HG03439 (cell line): ENCODE measurements around the gene ANHX.

ENCODE experiments used
- ATAC-seq: cut with Tn5 transposase; IDR thresholded peaks from one replicate; pipeline ENCODE4 v1.9.1; 2021; ENCODE audit warnings: mild to moderate bottlenecking, moderate library complexity; ENCODE audit not compliant: unreplicated experiment

ANHX gene

GRCh38 chr12:133203344-133204263 is 32.1 kb downstream of the ANHX start:
- no peak for ATAC-seq

- ATAC-seq, result no peak
Observed at GRCh38 chr12:133202493-133203343, 33.0 kb downstream of the ANHX start.

GRCh38 chr12:133201888-133202287 is 33.8 kb downstream of the ANHX start:
- ATAC-seq, result no peak

- ATAC-seq, result no peak
Observed at GRCh38 chr12:133192847-133193246, 42.8 kb downstream of the ANHX start.

- no peak for ATAC-seq
Observed at GRCh38 chr12:133190176-133190575, 45.5 kb downstream of the ANHX start.

- peak; percentile 94 for ATAC-seq
Observed at GRCh38 chr12:133181238-133181959, 54.3 kb downstream of the ANHX start, which contains the start of gene ZNF268. ZNF268 (plus strand) TSS chr12:133181495; CDS start chr12:133181998, 503 bp downstream.

- no peak for ATAC-seq
Observed at GRCh38 chr12:133180669-133181068, 55.0 kb downstream of the ANHX start.

GRCh38 chr12:133174901-133175300 is 60.8 kb downstream of the ANHX start:
- ATAC-seq, result no peak

GRCh38 chr12:133172491-133172890 is 63.2 kb downstream of the ANHX start:
- no peak for ATAC-seq
